ENCODE data around the gene ADGRF5.

ADGRF5 gene

DNA sequence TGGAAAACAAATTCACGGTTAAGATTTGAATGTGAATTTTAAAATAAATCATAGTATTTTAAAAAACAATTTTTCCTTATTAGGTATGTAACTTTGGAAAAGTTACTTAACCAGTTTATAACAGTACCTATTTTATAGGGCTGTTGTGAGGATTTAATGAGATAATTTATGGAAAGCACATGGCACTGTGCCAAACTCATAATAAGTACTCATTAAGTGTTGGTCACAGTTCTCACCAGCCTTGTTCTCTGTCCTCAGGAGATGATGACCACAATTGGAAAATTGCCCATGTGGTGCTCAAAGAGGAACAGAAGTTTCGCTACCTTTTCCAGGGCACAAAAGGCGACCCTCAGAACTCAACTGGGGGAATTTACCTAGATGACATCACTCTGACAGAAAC is 88.9 kb downstream of the ADGRF5 start:
- H3K9ac ChIP-seq (ENCODE audit: low read length): no peak overlapping the region
- H3K4me2 ChIP-seq (ENCODE audit: low read length): no peak overlapping the region
- H3K27ac ChIP-seq (ENCODE audit: low read depth, low read length, poor library complexity, severe bottlenecking): no peak overlapping the region
- H3K79me2 ChIP-seq (ENCODE audit: insufficient read depth, low read length): no peaks in the 10 kb centered on the region
- H3K4me3 ChIP-seq (ENCODE audit: low read depth, low read length, poor library complexity, severe bottlenecking): no peak overlapping the region
- no peaks in the 10 kb centered on the region for H3F3A ChIP-seq (ENCODE audit: insufficient read depth, low read length)
- H4K20me1 ChIP-seq (ENCODE audit: insufficient read depth, low read length): no peaks in the 10 kb centered on the region
- no peaks in the 10 kb centered on the region for H3K9me3 ChIP-seq (ENCODE audit: low read length)
- H3K36me3 ChIP-seq (ENCODE audit: insufficient read depth, low read length): no peaks in the 10 kb centered on the region
- no peaks in the 10 kb centered on the region for H3K9me2 ChIP-seq (ENCODE audit: low read depth, low read length)
- no peak overlapping the region for H2AFZ ChIP-seq (ENCODE audit: low read length)
- TF ChIP-seq, protein P1, sequence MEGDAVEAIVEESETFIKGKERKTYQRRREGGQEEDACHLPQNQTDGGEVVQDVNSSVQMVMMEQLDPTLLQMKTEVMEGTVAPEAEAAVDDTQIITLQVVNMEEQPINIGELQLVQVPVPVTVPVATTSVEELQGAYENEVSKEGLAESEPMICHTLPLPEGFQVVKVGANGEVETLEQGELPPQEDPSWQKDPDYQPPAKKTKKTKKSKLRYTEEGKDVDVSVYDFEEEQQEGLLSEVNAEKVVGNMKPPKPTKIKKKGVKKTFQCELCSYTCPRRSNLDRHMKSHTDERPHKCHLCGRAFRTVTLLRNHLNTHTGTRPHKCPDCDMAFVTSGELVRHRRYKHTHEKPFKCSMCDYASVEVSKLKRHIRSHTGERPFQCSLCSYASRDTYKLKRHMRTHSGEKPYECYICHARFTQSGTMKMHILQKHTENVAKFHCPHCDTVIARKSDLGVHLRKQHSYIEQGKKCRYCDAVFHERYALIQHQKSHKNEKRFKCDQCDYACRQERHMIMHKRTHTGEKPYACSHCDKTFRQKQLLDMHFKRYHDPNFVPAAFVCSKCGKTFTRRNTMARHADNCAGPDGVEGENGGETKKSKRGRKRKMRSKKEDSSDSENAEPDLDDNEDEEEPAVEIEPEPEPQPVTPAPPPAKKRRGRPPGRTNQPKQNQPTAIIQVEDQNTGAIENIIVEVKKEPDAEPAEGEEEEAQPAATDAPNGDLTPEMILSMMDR (IDR thresholded peaks at IDR 0.05; ENCODE audit: low read length): no peak
- TF ChIP-seq EZH2 (IDR thresholded peaks at IDR 0.05; ENCODE audit: borderline replicate concordance, low read length): no peak
- no peaks in the 10 kb centered on the region for H3K4me1 ChIP-seq (ENCODE audit: insufficient read depth, low read length, severe bottlenecking)
- H3K27me3 ChIP-seq (ENCODE audit: insufficient read depth, low read length): no peaks in the 10 kb centered on the region; the same call in 1 of the 2 replicates

DNA sequence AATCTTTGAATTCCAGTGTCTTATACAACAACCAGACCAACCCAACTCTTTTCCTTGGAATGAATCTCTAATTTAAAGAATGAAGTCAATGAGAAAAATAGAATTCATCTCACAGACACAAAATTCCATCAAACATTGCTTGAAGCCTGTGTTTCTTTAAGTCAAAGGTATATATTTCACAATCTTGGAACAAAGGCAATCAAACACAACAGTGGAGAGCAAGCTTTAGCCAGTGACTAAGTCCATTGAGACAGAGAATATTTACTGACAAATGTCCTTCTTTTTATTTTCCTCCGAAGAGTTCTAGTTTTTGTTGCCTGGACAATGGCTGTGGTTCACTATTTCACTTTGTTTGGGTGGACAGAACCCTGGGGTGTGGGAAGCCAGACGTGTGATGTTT is 92.8 kb downstream of the ADGRF5 start:
- H2AFZ ChIP-seq (ENCODE audit: low read length): no peak overlapping the region
- no peaks in the 10 kb centered on the region for H3K27me3 ChIP-seq (ENCODE audit: insufficient read depth, low read length)
- H3K4me1 ChIP-seq (ENCODE audit: insufficient read depth, low read length, severe bottlenecking): no peaks in the 10 kb centered on the region
- no peak overlapping the region for H3K9ac ChIP-seq (ENCODE audit: low read length)
- H3K9me2 ChIP-seq (ENCODE audit: low read depth, low read length): no peaks in the 10 kb centered on the region
- no peak for TF ChIP-seq EZH2 (IDR thresholded peaks at IDR 0.05; ENCODE audit: borderline replicate concordance, low read length)
- TF ChIP-seq, protein P1 (IDR thresholded peaks at IDR 0.05; ENCODE audit: low read length): no peak
- no peak overlapping the region for H3K4me2 ChIP-seq (ENCODE audit: low read length)
- no peaks in the 10 kb centered on the region for H4K20me1 ChIP-seq (ENCODE audit: insufficient read depth, low read length)
- H3K9me3 ChIP-seq (ENCODE audit: low read length): no peaks in the 10 kb centered on the region
- no peak overlapping the region for H3K4me3 ChIP-seq (ENCODE audit: low read depth, low read length, poor library complexity, severe bottlenecking)
- no peaks in the 10 kb centered on the region for H3K36me3 ChIP-seq (ENCODE audit: insufficient read depth, low read length)
- no peaks in the 10 kb centered on the region for H3K79me2 ChIP-seq (ENCODE audit: insufficient read depth, low read length)
- no peak overlapping the region for H3K27ac ChIP-seq (ENCODE audit: low read depth, low read length, poor library complexity, severe bottlenecking)
- no peaks in the 10 kb centered on the region for H3F3A ChIP-seq (ENCODE audit: insufficient read depth, low read length)

DNA sequence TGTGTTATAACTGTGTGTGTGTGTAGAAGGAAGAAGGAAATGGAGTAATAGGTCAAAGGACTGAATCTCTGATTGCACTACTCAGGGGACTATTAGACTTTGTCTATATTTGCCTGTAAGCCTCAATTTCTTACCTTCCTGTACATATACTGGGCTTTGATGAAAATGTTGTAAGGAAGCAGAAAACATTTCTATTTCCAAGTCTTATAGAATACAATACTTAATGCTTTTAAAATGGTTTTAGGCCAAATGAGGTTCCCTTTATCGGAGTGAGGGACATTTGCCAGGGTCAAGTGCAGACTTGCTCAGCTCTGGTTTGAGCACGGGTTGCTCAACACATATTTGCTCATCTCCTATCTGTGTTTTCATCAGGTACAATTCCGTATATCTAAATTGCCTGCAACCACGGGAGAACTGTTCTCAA is 100.3 kb downstream of the ADGRF5 start:
- no peaks in the 10 kb centered on the region for H3K27me3 ChIP-seq (ENCODE audit: insufficient read depth, low read length)
- TF ChIP-seq, protein P1 (IDR thresholded peaks at IDR 0.05; ENCODE audit: low read length): no peak
- no peak for TF ChIP-seq EZH2 (IDR thresholded peaks at IDR 0.05; ENCODE audit: borderline replicate concordance, low read length)
- no peak overlapping the region for H2AFZ ChIP-seq (ENCODE audit: low read length)
- no peak overlapping the region for H3K9ac ChIP-seq (ENCODE audit: low read length)
- no peaks in the 10 kb centered on the region for H3K9me2 ChIP-seq (ENCODE audit: low read depth, low read length)
- no peaks in the 10 kb centered on the region for H3K79me2 ChIP-seq (ENCODE audit: insufficient read depth, low read length)
- H3K4me1 ChIP-seq (ENCODE audit: insufficient read depth, low read length, severe bottlenecking): no peaks in the 10 kb centered on the region
- H3K4me3 ChIP-seq (ENCODE audit: low read depth, low read length, poor library complexity, severe bottlenecking): no peak overlapping the region
- no peaks in the 10 kb centered on the region for H3K36me3 ChIP-seq (ENCODE audit: insufficient read depth, low read length)
- no peaks in the 10 kb centered on the region for H4K20me1 ChIP-seq (ENCODE audit: insufficient read depth, low read length)
- no peaks in the 10 kb centered on the region for H3K9me3 ChIP-seq (ENCODE audit: low read length)
- no peaks in the 10 kb centered on the region for H3F3A ChIP-seq (ENCODE audit: insufficient read depth, low read length)
- H3K27ac ChIP-seq (ENCODE audit: low read depth, low read length, poor library complexity, severe bottlenecking): no peak overlapping the region
- H3K4me2 ChIP-seq (ENCODE audit: low read length): no peak overlapping the region
